Natural killer cell (primary cell): ENCODE results near the gene SNN. TPM values are rescaled to one million over a fixed set of nuclear protein-coding genes. Genes with fewer than 3 reads are reported as not detected.

Source experiments
- ATAC-seq, 3 donors: fragments of 150-1000 bp in 2 of 3; fragments of 200-7000 bp in 1 of 3; cut with Tn5 transposase; 1 replicate in 1 of 3; 2 replicates in 2 of 3; pipeline ENCODE4 v1.10.0; 2021; ENCODE audit warnings: mild to moderate bottlenecking in 2 of 3, moderate library complexity in 2 of 3
- DNase-seq, 2 donors: peaks; one replicate each; pipeline versions ENCODE4 v3.0.0 to v3.0.0-alpha.2; 2013 to 2021; ENCODE audit warnings: mixed read lengths in 1 of 2
- H3K27ac ChIP-seq: one replicate; pipeline ENCODE4 v1.5.1; 2013; ENCODE audit warnings: mild to moderate bottlenecking, low read length
- H3K27me3 ChIP-seq: one replicate; pipeline ENCODE4 v1.6.1; 2013; ENCODE audit warnings: low read length; ENCODE audit not compliant: control insufficient read depth, insufficient read depth
- H3K36me3 ChIP-seq: one replicate; pipeline ENCODE4 v1.6.1; 2013; ENCODE audit warnings: low read length; ENCODE audit not compliant: control insufficient read depth, insufficient read depth
- H3K4me1 ChIP-seq: one replicate; pipeline ENCODE4 v1.6.1; 2013; ENCODE audit warnings: low read length; ENCODE audit not compliant: control insufficient read depth, insufficient read depth
- H3K4me3 ChIP-seq: one replicate; pipeline ENCODE4 v1.5.1; 2013; ENCODE audit warnings: low read length
- H3K9me3 ChIP-seq: one replicate; pipeline ENCODE4 v1.6.1; 2013; ENCODE audit warnings: low read length; ENCODE audit not compliant: control insufficient read depth, insufficient read depth
- H3K27ac Mint-ChIP-seq, 2 donors: one replicate each; pipeline ENCODE4 v1.8.0; 2022; ENCODE audit warnings: mild to moderate bottlenecking in 2 of 2, mixed read lengths in 2 of 2, moderate library complexity in 1 of 2
- H3K27me3 Mint-ChIP-seq, 2 donors: one replicate each; pipeline ENCODE4 v1.8.0; 2022; ENCODE audit warnings: low read depth in 2 of 2, mixed read lengths in 2 of 2
- H3K36me3 Mint-ChIP-seq: one replicate; pipeline ENCODE4 v1.8.0; 2022; ENCODE audit warnings: mixed read lengths
- H3K4me1 Mint-ChIP-seq, 2 donors: one replicate each; pipeline ENCODE4 v1.8.0; 2022; ENCODE audit warnings: mixed read lengths in 2 of 2
- H3K4me3 Mint-ChIP-seq: one replicate; pipeline ENCODE4 v1.8.0; 2022; ENCODE audit warnings: mild to moderate bottlenecking, moderate library complexity, mixed read lengths
- H3K9me3 Mint-ChIP-seq, 2 donors: one replicate each; pipeline ENCODE4 v1.8.0; 2022; ENCODE audit warnings: mixed read lengths in 2 of 2
- CTCF ChIP-seq: fragments of 200-600 bp; IDR thresholded peaks from one replicate; pipeline ENCODE4 v1.8.0; 2022; ENCODE audit warnings: antibody characterized with exemption
- WGBS: methylation state at CpG from one replicate; pipeline ENCODE4 v1.1.7; 2013; ENCODE audit warnings: missing lambda C conversion rate; ENCODE audit not compliant: insufficient coverage; 5-methylcytosine and 5-hydroxymethylcytosine counted together
- intact Hi-C: fragments of 100-400 bp; cut with micrococcal nuclease; formaldehyde crosslinking; loops from one replicate; pipeline ENCODE4 v1.14.2; 2022
- total RNA-seq, 4 donors: library from RNA; stranded (reverse); fragments of 120-200 nt in 1 of 4; gene quantifications; one replicate each; pipeline versions ENCODE4 v1.2.3 to v1.2.4, GENCODE V29; 2013 to 2022

The SNN gene
- total RNA-seq, 3 donors from 2014 or later (not counting 1 experiment from before 2014, with no cell fraction given), result 5.3 to 20.0 (median 12.5) TPM

GRCh38 chr16:11636172-11636721, 32.0 kb upstream of the SNN start:
- DNase-seq, result peak in 1 of 2 donors; percentile 45
- no peaks in the 10 kb centered on the region for H3K36me3 ChIP-seq
- no peaks in the 10 kb centered on the region for H3K27me3 ChIP-seq
- intact Hi-C loops, result no loop called here
- Mint-ChIP-seq H3K27ac (no peak overlapping the region), H3K4me3 (peak overlapping the region; percentile 39), H3K4me1 (peaks cover 26 to 33% of the 10 kb centered on the region in 2 donors), H3K9me3 (no peaks in the 10 kb centered on the region), H3K36me3 (no peaks in the 10 kb centered on the region), H3K27me3 (peaks cover 0 to 7% of the 10 kb centered on the region in 2 donors)
- peaks cover 18% of the 10 kb centered on the region for H3K4me1 ChIP-seq
- no peaks in the 10 kb centered on the region for H3K9me3 ChIP-seq
- 58% methylated on average over 14 of the region's 14 CpGs for WGBS
- no peak overlapping the region for H3K4me3 ChIP-seq
- H3K27ac ChIP-seq, result no peak overlapping the region
- TF ChIP-seq CTCF, result no peak
- peak in 1 of 3 donors; percentile 23 for ATAC-seq

GRCh38 chr16:11637320-11637719, 30.9 kb upstream of the SNN start:
- intact Hi-C loops, result no loop called here
- H3K4me1 ChIP-seq, result peaks cover 24% of the 10 kb centered on the region
- no peak overlapping the region for H3K4me3 ChIP-seq
- Mint-ChIP-seq H3K27ac (no peak overlapping the region), H3K4me1 (peaks cover 30 to 37% of the 10 kb centered on the region in 2 donors), H3K4me3 (no peak overlapping the region), H3K27me3 (peaks cover 0 to 7% of the 10 kb centered on the region in 2 donors), H3K36me3 (no peaks in the 10 kb centered on the region), H3K9me3 (no peaks in the 10 kb centered on the region)
- H3K9me3 ChIP-seq, result no peaks in the 10 kb centered on the region
- no peaks in the 10 kb centered on the region for H3K36me3 ChIP-seq
- ATAC-seq (no peak), DNase-seq (no peak)
- TF ChIP-seq CTCF, result no peak
- no peak overlapping the region for H3K27ac ChIP-seq
- 95% methylated on average over 5 of the region's 5 CpGs for WGBS
- H3K27me3 ChIP-seq, result no peaks in the 10 kb centered on the region

DNA sequence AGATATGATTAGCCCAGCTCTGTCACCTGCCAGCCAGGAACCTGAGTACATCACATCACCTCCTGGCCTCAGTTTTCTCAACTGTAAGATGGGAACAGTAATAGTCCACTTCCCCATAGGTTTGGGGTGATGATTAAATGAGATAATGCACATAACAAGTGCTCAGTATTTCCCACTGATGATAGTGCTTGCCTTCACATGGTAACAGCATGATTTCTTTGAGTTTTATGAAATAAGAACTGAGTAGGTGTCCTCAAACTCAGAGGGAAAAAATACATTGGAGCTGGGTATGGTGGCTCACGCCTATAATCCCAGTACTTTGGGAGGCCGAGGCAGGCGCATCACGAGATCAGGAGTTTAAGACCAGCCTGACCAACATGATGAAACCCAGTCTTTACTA, 30.1 kb upstream of the SNN start:
- intact Hi-C loops, result no loop called here

More for the DNA sequence above, 30.1 kb upstream of the SNN start:
- DNase-seq, result no peak
- no peaks in the 10 kb centered on the region for H3K9me3 ChIP-seq
- ATAC-seq, result no peak
- 95% methylated on average over 4 of the region's 4 CpGs for WGBS
- H3K4me1 Mint-ChIP-seq, result peaks cover 30 to 41% of the 10 kb centered on the region in 2 donors
- H3K36me3 Mint-ChIP-seq, result no peaks in the 10 kb centered on the region
- no peaks in the 10 kb centered on the region for H3K36me3 ChIP-seq
- H3K4me3 Mint-ChIP-seq, result no peak overlapping the region
- H3K27ac ChIP-seq, result no peak overlapping the region
- H3K9me3 Mint-ChIP-seq, result no peaks in the 10 kb centered on the region
- TF ChIP-seq CTCF, result no peak
- peaks cover 24% of the 10 kb centered on the region for H3K4me1 ChIP-seq
- H3K27me3 ChIP-seq, result no peaks in the 10 kb centered on the region
- H3K27me3 Mint-ChIP-seq, result peaks cover 0 to 7% of the 10 kb centered on the region in 2 donors
- no peak overlapping the region for H3K4me3 ChIP-seq
- no peak overlapping the region for H3K27ac Mint-ChIP-seq
